Smooth muscle cell (in vitro differentiated cells): ENCODE data around the gene ANK3. TPM values are rescaled to one million over a fixed set of nuclear protein-coding genes. Genes with fewer than 3 reads are reported as not detected.
A peak's percentile ranks its signal among the peaks of the same experiment; 100 is the strongest.

Experiments
- DNase-seq: peaks from one replicate; lab custom pipeline; 2025; ENCODE audit not compliant: unreplicated experiment; lab: John Stamatoyannopoulos, UW
- H2AFZ ChIP-seq: fragments of 200-600 bp; sonication (generic); 2 replicates; pipeline ENCODE4 v1.6.0; 2016; ENCODE audit warnings: antibody characterized with exemption, low read depth, mild to moderate bottlenecking
- H3F3A ChIP-seq: fragments of 200-600 bp; sonication (generic); 2 replicates; pipeline ENCODE4 v1.6.0; 2017; ENCODE audit warnings: antibody characterized with exemption, low read depth
- H3K27ac ChIP-seq: fragments of 200-600 bp; sonication (generic); 2 replicates; pipeline ENCODE4 v1.5.1; 2016; ENCODE audit warnings: low read depth, mild to moderate bottlenecking
- H3K27me3 ChIP-seq: fragments of 200-600 bp; sonication (generic); 2 replicates; pipeline ENCODE4 v1.6.1; 2016; ENCODE audit warnings: low read depth, mild to moderate bottlenecking
- H3K36me3 ChIP-seq: fragments of 200-600 bp; sonication (generic); 2 replicates; pipeline ENCODE4 v1.5.1; 2016; ENCODE audit warnings: low read depth
- H3K4me1 ChIP-seq: fragments of 200-600 bp; sonication (generic); 2 replicates; pipeline ENCODE4 v1.5.1; 2016; ENCODE audit warnings: low read depth
- H3K4me2 ChIP-seq: fragments of 200-600 bp; sonication (generic); 2 replicates; pipeline ENCODE4 v1.6.0; 2016; ENCODE audit warnings: mild to moderate bottlenecking
- H3K4me3 ChIP-seq: fragments of 200-600 bp; sonication (generic); 2 replicates; pipeline ENCODE4 v1.5.1; 2016; ENCODE audit warnings: mild to moderate bottlenecking
- H3K79me2 ChIP-seq: fragments of 200-600 bp; sonication (generic); 2 replicates; pipeline ENCODE4 v1.6.0; 2016; ENCODE audit warnings: low read depth, mild to moderate bottlenecking
- H3K9ac ChIP-seq: fragments of 200-600 bp; sonication (generic); 2 replicates; pipeline ENCODE4 v1.6.0; 2016; ENCODE audit warnings: low read depth
- H3K9me3 ChIP-seq: fragments of 200-600 bp; sonication (generic); replicated peaks from 2 replicates; pipeline ENCODE4 v1.5.1; 2016; ENCODE audit warnings: low read depth
- H4K20me1 ChIP-seq: fragments of 200-600 bp; sonication (generic); 2 replicates; pipeline ENCODE4 v1.6.0; 2016; ENCODE audit warnings: low read depth
- CTCF ChIP-seq: fragments of 200-600 bp; sonication (generic); IDR thresholded peaks from 2 replicates; pipeline ENCODE4 v1.5.1; 2017; ENCODE audit warnings: borderline replicate concordance, mild to moderate bottlenecking, antibody characterized with exemption; ENCODE audit not compliant: insufficient read depth, poor library complexity, severe bottlenecking
- WGBS: methylation state at CpG from one replicate; pipeline ENCODE4 v1.1.7; 2016; ENCODE audit warnings: low lambda C conversion rate; 5-methylcytosine and 5-hydroxymethylcytosine counted together
- polyA plus RNA-seq: library from polyadenylated mRNA; unstranded; fragments of >200 nt; fragmentation: Nextera tagmentation; extraction: Ambion mirVana; gene quantifications from 2 replicates; pipeline ENCODE4 v1.2.1, GENCODE V29; 2016
- total RNA-seq: library from RNA; depleted of rRNA; stranded (reverse); fragments of >200 nt; gene quantifications from 2 replicates; pipeline ENCODE4 v1.2.3, GENCODE V29; 2014

ANK3 gene
- total and polyA plus RNA-seq, 2 experiments from 2014 or later = 28.2 to 85.5 TPM

GRCh38 chr10:60141896-60142559 lies 247.6 kb downstream of the ANK3 start:
- H2AFZ ChIP-seq = no peak overlapping the region
- H3K4me2 ChIP-seq = no peak overlapping the region
- H4K20me1 ChIP-seq = no peaks in the 10 kb centered on the region
- no peaks in the 10 kb centered on the region for H3K36me3 ChIP-seq
- peak overlapping the region; percentile 91 for H3K27ac ChIP-seq
- TF ChIP-seq CTCF = no peak
- H3K79me2 ChIP-seq = no peaks in the 10 kb centered on the region
- no peak overlapping the region for H3K9ac ChIP-seq
- no peaks in the 10 kb centered on the region for H3K9me3 ChIP-seq
- no peaks in the 10 kb centered on the region for H3K27me3 ChIP-seq
- peaks cover 18% of the 10 kb centered on the region for H3K4me1 ChIP-seq
- no peak for DNase-seq
- H3K4me3 ChIP-seq = no peak overlapping the region
- WGBS = 94% methylated on average over 7 of the region's 7 CpGs
- H3F3A ChIP-seq = peaks cover 13% of the 10 kb centered on the region

- Histone ChIP-seq H4K20me1 (no peaks in the 10 kb centered on the region), H3K27ac (peak overlapping the region; percentile 91), H3K79me2 (peaks cover 3% of the 10 kb centered on the region), H3K36me3 (no peaks in the 10 kb centered on the region), H3K4me1 (peaks cover 18% of the 10 kb centered on the region), H3K9ac (peak overlapping the region; percentile 79), H2AFZ (no peak overlapping the region), H3K27me3 (no peaks in the 10 kb centered on the region), H3K4me3 (peak overlapping the region; percentile 46), H3K4me2 (peak overlapping the region; percentile 64), H3K9me3 (no peaks in the 10 kb centered on the region), H3F3A (peaks cover 13% of the 10 kb centered on the region)
- no peak for TF ChIP-seq CTCF
- no peak for DNase-seq
- WGBS = 19% methylated on average over 12 of the region's 12 CpGs
Observed at GRCh38 chr10:60140651-60141632, 248.7 kb downstream of the ANK3 start.

- DNase-seq = no peak
- H3K4me1 ChIP-seq = peaks cover 18% of the 10 kb centered on the region
- H4K20me1 ChIP-seq = no peaks in the 10 kb centered on the region
- H3F3A ChIP-seq = peaks cover 16% of the 10 kb centered on the region
- no peaks in the 10 kb centered on the region for H3K36me3 ChIP-seq
- no peaks in the 10 kb centered on the region for H3K9me3 ChIP-seq
- peak overlapping the region; percentile 79 for H3K9ac ChIP-seq
- no peak for TF ChIP-seq CTCF
- peak overlapping the region; percentile 91 for H3K27ac ChIP-seq
- H3K4me3 ChIP-seq = peak overlapping the region; percentile 46
- H3K27me3 ChIP-seq = no peaks in the 10 kb centered on the region
- no peak overlapping the region for H2AFZ ChIP-seq
- WGBS = under 1% methylated on average over 8 of the region's 8 CpGs
- peaks cover 6% of the 10 kb centered on the region for H3K79me2 ChIP-seq
- H3K4me2 ChIP-seq = peak overlapping the region; percentile 64
Observed at GRCh38 chr10:60139798-60140566, 249.7 kb downstream of the ANK3 start.
